GM18858 (cell line): ENCODE results near the gene SPC24.
"Not testable (repeated sequence)": the region's sequence is repeated elsewhere in the genome, so short reads cannot be mapped to it uniquely, and the experiment has no call there.

Experiments
- ATAC-seq: cut with Tn5 transposase; IDR thresholded peaks from one replicate; pipeline ENCODE4 v1.9.1; 2021; ENCODE audit not compliant: unreplicated experiment

SPC24 gene

DNA sequence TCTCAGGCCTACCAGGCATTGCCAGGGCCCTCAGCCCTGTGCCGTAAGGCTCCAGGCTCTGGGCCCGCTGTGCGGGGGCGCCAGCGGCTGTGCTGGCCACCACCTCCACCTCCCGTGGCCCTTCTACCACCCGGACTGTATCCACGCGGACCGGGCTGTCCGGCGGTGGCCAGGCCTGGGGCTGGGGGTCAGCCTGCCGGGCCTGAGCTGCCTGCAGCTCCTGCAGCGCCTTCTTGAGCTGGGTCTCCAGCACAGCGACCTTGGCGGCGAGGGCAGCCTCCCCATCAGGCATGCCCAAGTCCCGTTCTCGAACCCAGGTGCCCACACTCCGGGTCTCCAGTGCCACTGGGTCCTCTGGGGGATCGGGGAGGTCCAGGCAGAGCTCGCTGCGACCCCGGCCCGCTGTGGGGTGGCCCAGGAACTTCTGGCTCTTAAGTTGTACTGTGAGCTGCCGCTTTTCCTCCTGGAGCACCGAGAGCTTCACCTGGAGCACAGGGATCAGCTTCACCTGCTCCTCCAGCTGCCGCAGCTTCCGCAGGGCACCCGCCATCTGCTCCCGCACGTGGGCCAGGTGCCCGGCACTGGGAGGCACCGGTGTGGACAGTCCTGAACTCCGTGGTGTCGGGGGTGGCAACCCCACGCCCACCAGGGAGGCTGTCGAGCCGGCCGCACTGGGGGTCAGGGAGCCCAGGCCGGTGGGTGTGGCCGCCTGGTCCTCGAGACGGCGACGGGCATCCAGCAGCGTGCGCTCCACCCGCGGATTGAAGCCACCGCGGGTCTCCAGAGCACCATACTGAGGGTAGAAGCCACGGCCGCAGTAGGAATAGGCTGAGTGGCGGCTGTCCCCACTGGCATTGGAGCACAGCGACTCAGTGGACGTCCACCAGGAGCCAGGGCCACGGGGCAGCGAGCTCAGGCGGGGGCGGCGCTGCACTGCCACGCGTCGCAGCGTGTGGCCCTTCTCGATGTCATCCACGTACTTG is 37.7 kb upstream of the SPC24 start:
- no peak for ATAC-seq

DNA sequence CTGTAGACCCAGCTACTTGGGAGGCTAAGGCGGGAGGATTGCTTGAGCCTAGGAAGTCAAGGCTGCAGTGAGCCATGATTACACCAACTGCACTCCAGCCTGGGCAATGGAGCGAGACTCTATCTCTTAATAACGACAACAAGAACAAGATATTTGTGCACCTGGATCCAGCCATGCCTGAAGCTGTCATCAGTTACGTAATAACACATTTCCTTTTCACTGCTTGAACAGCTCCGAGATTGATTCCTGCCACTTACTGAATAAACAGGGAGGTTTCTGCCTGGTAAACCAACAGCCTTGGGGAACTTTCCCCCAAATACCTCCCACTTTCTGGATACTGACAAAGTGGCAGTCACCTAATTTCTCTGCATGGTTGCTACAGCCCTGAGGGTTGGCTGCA is 36.4 kb upstream of the SPC24 start:
- ATAC-seq, result no peak

DNA sequence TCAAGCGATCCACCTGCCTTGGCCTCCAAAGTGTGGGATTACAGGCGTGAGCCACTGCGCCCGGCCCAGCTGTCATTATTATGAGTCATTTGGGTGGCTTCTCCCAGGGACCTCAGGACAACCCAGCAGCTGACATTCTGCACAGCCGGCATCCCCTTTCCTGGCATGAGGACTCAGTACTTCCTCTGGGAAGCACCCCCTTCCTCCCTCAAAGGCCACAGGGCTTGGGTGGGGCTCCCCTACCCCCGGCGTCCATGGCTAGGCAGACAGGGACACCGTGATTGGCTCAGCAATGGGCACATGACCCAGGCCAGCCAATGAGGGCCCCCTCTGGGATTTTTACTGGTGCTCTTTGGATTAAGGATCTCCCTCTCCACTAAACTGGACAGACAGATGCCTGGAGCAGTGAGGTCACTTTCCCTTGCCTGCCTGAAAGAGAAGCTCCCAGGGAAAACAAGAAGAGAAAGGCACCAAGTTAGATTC is 35.7 kb upstream of the SPC24 start:
- no peak for ATAC-seq

DNA sequence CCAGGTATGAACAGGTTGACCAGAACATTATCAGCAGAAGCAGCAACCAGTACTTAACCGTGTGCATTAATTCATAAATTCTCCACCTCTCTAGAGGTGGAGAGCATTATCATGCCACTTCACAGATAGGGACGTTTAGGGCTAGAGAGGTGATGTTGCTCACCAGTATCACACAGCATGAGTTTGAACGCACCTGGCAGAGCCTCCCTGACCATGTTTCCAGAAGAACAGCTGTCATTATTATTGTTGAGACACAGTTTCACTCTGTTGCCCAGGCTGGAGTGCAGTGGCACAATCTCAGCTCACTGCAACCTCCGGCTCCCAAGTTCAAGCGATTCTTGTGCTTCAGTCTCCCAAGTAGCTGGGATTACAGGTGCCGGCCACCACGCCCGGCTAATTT is 34.9 kb upstream of the SPC24 start:
- ATAC-seq, result no peak

DNA sequence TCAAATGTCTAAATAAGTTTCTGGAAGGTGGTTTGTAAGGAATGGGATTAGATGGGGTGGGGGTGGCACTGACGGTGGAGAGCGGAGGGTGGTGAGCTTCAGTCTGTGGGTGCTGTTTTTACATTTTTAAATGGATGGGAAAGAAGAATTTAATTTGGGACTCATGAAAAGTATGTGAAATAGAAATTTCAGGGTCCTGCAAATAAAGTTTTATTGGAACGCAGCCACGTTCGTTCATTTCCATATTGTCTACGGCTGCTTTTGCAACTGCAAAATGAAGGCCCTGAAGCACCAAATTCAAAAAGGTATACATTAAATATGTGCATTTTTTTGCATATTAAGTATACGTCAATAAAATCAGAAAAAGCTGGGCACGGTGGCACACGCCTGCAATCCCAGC is 31.9 kb upstream of the SPC24 start:
- no peak for ATAC-seq

DNA sequence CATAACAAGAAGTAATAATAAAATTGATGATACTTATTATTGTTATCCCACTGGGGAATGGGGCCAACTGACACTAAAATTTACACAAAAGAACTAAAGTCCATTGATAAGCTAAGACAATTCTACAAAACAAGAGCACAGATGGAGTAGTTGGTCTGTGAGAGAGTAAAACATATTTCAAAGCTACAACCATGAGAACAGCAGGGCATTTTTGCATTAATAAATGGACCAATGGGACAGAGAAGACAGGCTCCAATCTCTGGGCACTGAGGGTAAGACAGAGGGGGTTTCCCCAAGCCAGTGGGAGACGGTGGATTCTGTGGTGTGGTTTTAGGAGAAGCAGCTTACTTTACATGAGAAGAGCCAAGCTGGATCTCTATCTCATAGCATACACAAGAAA is 27.4 kb upstream of the SPC24 start:
- no peak for ATAC-seq

DNA sequence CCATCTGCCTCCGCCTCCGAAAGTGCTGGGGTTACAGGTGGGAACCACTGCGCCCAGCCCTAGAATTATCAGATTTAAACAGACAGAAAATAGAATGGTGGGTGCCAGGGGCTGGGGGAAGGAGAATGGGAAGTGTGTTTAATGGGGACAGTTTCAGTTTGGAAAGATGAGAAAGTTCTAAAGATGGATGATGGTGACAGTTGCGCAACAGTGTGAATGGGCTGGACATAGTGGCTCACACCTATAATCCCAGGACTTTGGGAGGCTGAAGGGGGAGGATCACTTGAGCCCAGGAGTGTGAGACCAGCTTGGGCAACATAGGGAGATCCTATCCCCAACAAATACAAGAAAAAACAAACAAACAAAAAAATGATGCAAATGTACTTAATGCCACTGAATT is 25.9 kb upstream of the SPC24 start:
- no peak for ATAC-seq

DNA sequence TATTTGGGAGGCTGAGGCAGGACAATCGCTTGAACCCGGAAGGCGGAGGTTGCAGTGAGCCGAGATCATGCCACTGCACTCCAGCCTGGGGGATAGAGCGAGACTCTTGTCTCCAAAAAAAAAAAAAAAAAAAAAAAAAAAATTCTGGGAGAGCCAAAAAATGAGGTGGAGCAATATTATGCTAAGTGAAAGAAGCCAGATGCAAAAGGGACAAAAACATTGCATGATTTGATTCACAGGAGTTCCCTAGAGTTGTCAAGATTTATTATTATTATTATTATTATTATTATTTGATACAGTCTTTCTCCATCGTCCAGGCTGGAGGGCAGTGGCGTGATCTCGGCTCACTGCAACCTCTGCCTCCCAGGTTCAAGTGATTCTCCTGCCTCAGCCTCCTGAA is 25.4 kb upstream of the SPC24 start:
- ATAC-seq, result not testable (repeated sequence)

DNA sequence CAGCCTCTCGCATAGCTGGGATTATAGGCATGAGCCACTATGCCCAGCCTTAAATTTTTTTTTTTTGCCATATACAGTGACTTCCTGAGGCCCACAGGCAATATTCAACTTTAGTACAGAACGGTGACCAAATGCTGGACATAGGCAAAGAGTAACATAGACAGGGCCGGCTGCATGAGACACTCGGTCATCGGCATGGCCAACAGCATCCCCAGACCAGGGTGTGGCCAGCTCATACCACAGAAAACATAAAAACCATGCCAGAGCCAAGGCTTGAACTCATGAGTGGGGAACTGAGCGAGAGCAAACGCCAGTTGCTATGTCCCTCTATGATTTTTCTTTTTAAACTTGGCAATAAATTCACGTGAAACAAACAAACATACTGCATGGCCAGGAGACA is 24.8 kb upstream of the SPC24 start:
- ATAC-seq, result no peak

DNA sequence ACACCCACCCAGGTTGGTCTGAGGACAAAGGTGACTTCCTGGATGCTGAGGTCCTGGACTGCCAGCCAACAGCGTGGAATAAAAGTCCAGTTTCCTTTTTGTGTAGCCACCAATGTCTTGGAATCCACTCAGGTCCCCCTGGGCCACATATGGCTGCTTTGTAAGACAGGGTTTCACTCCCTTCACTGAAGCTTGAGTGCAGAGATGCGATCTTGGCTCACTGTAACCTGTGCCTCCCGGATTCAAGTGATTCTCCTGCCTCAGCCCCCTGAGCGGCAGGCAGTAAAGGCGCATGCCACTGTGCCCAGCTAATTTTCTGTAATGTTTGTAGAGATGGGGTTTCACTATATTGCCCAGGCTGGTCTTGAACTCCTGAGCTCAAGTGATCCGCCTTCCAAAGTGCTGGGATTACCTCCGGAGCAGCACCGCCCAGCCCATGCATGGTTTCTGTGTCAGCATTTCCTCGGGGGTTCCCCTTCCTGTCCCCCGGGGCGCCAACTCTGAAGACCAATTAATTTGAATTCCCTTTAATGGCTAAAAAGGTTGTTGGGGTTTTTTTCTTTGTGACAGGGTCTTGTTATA is 24.2 kb upstream of the SPC24 start:
- no peak for ATAC-seq

DNA sequence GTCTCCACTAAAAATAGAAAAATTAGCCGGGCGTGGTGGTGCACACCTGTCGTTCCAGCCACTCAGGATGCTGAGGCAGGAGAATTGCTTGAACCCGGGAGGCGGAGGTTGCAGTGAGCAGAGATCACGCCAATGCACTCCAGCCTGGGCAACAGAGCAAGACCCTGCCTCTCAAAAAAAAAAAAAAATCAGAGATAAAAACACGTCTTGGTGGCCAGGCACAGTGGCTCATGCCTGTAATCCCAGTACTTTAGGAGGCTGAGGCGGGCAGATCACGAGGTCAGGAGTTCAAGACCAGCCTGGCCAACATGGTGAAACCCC is 23.5 kb upstream of the SPC24 start:
- not testable (repeated sequence) for ATAC-seq

DNA sequence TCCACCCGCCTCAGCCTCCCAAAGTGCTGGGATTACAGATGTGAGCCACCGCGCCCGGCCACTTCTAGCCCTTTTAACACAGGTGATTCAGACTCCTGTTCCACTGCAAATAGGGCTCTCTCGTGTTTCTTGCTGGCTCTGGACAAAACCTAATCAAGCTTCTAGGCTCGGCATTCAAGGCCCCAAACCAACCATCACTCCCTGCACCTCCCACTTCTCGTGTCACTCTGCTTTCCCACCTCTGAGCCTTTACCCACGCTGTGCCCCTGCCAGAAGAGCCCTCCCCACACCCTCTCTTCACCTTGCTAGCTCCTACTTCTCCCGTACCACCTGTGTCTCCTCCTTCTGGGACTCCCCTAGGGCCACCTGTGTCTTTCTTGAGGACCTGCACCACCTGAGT is 22.0 kb upstream of the SPC24 start:
- ATAC-seq, result no peak

DNA sequence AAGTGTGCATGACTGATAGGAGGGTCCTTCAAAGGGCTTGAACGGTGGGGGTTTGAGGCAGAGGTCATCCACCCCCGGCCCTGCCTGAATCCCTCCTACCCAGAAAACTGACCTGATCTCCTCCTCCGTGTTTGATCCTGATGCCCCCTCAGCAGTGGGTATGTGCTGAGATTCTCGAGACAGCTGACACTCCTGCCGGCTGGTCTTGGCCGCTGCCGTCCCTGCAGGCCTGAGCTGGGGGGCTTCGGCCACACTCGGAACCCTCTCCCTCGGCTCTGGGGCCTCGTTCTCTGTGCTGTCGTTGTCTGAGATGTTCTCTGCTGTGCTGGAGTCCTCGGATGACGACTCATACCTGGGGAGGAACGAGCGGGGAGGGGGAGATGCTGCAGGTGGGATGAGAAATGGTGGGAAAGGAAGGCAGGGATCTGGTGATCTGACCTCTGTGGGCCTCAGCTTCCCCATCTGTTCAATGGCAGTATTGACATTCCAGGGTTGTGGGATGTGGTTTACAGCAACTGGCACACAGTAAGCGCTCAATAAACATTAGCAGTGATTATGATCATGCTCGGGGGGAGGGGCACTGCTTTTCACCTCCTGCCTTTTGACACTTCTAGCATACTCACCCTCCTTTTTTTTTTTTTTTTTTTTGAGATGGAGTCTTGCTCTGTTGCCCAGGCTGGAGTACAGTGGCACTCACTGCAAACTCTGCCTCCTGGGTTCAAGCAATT is 21.0 kb upstream of the SPC24 start:
- no peak for ATAC-seq

DNA sequence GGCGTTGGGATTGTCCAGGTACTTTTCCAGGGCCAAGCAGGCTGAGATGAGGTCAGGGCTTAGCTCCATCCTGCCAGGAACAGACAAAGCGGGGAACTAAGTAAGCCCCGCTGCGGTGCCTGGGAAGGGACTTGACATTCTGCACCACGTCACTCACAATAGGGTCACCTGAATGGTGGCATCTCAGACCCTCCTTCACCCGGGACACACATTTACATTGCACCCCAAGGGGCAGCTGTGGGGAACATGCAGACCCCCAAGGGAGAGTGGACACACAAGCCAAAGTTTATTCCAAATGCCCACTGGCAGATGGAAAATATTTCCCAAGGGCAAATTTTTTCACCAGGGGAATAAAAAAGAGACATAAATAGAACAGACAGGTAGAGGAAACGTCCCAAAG is 20.3 kb upstream of the SPC24 start:
- ATAC-seq, result no peak

DNA sequence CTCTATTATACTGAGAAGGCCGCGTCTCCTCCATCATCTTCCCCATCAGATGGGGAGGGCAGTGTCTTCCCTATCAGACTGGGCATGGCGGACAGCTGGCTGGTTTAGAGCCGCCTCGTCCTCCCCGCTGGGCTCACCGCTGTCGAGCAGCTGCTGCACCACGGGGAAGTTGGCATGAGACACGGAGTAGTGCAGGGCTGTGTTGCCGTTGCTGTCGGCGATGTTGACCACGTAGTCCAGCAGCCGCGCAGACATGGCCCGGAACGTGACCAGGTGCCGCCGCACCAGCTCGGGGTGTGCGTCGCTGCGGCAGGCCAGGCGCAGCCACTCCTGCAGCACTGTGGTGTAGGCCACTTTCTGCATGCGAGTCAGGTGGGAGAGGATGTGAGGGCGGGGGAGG is 18.8 kb upstream of the SPC24 start:
- ATAC-seq, result no peak

DNA sequence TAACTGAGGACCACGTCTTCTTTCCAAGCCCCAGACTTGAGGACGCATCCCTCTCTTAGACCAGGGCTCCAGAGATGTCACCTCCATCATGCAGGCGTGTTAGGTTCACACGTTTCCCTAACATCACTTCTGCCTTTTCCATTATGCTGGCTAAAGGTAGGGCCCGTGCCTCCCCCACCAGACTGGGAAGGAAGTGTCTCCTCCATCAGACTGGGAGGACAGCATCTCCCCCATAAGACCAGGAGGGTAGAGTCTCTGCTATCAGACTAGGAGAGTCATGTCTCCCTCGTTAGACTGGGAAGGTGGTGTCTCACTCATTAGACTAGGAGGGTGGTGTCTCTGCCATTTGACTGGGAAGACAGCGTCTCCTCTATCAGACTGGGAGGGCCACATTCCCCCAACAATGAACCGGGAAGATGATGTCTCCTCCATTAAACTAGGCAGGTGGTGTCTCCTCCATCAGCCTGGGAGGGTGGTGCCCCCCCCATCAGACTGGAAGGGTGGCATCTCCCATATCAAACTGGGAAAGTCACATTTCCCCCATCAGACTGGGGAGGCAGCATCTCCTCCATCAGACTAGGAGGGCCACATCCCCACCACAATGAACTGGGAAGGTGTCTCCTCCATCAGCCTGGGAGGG is 18.1 kb upstream of the SPC24 start:
- ATAC-seq, result no peak

DNA sequence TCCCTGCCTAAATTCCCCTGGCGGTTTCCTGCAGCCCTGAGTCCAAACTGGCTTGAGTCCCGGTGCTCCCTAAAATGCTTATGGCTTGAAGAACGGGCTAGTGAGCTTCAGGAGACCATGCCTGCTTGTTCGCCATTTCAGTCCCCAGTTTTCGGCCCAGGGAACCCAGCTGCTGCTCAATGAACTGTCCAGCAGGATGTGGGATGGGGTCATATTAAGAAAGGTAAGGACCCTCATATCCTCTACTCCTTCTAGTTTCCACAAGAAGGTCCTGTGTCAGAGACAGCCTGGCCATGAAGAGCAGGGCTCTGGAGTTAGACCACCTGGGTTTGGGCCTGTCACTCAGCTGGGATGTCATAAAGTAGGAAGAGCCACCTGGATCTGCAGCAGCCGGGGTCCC is 17.0 kb upstream of the SPC24 start:
- no peak for ATAC-seq

DNA sequence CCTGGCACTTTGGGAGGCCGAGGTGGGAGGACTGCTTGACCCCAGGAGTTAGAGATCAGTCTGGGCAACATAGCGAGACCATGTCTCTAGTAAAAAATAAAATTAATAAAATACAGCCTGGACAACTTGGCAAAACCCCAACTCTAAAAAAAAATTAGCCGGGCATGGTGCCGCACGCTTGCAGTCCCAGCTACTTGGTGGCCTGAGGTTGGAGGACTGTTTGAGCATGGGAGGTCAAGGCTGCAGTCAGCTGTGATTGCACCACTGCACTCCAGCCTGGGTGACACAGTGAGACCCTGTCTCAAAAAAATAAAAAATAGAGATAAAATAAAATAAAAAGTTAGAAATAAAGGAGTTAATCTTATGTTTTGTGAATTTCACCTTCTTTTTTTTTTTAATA is 15.6 kb upstream of the SPC24 start:
- no peak for ATAC-seq

DNA sequence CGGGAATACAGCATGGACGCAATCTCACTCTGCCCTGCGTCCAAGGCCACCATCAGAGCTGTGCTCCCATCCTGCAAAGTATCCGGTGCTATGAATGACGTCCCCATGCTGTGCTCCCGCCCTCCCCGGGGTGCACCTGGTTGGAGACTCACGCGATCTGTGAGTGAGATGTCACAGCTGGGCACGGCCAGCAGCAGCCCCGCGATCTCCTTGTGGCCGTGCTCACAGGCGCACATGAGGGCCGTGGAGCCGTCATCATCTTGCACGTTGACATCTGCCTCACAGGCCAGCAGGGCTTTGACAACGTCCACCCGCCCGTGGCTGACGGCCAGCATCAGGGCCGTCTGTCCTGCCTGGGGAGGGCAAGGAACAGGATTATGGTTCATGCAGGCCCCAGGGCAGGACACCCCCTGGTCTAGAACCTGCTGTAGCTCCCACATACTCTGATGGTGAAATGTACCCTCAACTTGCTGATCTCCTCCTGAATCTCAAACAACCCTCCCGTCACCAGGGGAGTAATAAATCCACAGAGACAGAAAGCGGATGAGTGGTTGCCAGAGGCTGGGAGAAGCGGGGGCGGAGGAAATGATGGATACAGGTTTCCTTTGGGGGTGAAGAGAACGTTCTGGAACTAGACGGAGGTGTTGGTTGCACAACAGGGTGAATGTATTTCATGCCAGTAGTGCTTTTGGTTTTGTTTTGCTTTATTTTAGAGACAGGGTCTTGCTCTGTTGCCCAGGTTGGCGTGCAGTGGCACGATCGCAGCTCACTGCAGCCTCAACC is 14.5 kb upstream of the SPC24 start:
- ATAC-seq, result no peak

DNA sequence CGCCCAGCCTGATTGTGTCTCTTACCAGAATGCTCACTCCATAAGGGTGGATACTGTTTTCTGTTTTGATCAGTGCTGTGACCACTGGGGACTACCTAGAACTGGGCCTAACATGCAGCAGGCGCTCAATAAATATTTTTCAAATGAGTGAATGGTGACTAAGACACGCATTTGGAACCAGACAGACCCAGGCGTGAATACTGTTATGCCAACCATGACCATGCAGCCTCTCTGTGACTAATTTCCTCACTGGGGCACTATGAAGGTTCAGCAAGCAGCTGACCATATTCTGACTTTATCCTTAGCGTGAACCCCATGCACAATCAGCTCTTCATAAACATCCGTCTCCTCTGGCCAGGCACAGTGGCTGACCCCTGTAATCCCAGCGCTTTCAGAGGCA is 13.0 kb upstream of the SPC24 start:
- no peak for ATAC-seq
